ENCODE measurements around the gene PLD4.

Gene PLD4

DNA sequence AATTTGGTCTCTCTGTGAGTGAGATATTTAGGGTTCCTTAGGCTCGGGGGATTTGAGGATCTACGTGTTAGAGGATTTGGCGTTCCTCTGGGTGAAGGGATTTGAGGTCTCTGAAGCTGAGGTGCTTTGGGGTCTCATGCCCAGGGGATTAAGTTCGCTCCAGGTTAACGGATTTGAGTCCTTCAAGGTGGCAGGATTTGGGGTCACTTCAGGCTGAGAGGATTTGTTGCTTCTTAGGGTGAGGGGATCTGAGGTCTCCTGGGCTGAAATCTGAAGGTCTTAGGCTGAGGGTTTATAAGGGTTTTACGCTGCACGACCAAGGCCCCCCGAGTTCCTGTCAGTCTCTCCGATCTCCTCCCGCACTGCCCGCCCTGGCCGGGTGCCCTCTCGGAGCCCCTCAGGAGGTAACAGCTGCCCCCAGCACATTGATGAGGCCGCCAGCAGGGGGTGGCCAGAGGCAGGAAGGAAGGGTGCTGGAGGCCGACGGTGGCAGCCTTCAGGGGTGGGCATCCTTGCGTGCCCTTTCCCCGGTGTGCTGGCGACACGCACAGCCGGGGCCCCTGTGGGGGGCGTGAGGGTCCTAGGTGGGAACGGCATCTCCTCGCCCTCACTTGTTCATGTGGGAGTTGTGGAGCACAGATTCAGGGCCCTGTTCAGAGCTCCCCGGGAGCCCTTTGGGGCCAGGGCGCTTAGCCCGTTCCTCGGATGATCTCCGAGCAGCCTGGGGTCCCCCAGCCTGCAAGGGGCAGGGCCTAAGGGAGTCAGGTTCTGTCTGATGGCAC lies 45.3 kb upstream of the PLD4 start:
- H3K27ac ChIP-seq, result no peak overlapping the region
- TF ChIP-seq, protein P1, sequence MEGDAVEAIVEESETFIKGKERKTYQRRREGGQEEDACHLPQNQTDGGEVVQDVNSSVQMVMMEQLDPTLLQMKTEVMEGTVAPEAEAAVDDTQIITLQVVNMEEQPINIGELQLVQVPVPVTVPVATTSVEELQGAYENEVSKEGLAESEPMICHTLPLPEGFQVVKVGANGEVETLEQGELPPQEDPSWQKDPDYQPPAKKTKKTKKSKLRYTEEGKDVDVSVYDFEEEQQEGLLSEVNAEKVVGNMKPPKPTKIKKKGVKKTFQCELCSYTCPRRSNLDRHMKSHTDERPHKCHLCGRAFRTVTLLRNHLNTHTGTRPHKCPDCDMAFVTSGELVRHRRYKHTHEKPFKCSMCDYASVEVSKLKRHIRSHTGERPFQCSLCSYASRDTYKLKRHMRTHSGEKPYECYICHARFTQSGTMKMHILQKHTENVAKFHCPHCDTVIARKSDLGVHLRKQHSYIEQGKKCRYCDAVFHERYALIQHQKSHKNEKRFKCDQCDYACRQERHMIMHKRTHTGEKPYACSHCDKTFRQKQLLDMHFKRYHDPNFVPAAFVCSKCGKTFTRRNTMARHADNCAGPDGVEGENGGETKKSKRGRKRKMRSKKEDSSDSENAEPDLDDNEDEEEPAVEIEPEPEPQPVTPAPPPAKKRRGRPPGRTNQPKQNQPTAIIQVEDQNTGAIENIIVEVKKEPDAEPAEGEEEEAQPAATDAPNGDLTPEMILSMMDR (conservative IDR thresholded peaks at IDR 0.05), result no peak

DNA sequence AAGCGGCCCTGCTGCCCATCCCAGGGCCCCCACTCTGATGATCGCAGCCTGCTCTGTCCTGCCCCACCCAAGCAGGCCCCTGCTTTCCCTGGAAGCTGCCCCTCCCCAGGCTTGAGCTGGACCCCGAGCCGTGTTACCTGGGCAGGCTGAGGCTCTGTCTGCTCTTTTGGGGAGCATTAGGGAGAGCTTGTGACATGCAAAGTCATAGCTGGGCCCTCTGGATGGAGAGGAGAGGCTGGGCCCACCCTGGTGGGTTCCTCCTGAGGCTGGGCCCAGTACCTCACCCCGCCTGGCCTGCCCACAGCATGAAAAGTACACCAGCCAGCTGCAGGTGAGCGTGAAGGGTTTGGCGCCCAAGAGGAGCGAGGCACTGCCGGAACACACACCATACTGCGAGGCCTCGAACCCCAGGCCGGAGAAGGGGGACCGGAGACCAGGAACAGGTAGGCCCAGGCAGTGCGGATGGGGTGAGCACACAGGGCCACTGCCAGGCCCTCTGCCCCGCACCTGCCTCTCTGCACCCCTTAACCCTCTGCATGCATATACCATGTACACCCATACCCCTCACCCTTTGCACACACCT lies 44.6 kb upstream of the PLD4 start:
- TF ChIP-seq, protein P1 (conservative IDR thresholded peaks at IDR 0.05), result no peak
- H3K27ac ChIP-seq, result no peak overlapping the region

DNA sequence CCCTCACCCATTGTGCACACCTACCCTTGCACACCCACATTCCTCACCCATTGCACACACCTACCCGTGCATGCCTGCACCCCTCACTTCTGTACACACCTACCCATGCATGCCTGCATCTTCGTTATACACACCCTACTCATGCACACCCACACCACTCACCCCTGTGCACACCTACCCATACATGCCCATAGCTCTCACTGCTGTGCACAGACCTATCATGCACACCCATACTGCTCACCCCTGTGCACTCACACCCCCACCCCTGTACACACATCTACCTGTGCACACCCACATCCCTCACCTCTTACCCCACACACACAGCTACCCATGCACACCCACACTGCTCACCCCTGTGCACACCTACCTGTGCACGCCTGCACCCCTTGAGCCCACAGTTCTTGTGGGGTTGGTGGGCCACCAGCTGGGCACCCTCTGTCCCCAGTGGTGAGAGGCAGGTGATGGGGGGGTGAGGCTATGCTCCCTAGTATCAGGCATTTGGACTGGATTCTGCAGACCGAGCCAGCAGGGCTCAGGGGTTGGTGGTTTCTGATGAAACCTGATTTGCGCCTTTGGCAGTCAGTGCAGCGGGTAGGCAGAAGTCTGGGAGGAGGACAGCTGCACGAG lies 44.0 kb upstream of the PLD4 start:
- H3K27ac ChIP-seq, result no peak overlapping the region
- TF ChIP-seq, protein P1 (conservative IDR thresholded peaks at IDR 0.05), result no peak

DNA sequence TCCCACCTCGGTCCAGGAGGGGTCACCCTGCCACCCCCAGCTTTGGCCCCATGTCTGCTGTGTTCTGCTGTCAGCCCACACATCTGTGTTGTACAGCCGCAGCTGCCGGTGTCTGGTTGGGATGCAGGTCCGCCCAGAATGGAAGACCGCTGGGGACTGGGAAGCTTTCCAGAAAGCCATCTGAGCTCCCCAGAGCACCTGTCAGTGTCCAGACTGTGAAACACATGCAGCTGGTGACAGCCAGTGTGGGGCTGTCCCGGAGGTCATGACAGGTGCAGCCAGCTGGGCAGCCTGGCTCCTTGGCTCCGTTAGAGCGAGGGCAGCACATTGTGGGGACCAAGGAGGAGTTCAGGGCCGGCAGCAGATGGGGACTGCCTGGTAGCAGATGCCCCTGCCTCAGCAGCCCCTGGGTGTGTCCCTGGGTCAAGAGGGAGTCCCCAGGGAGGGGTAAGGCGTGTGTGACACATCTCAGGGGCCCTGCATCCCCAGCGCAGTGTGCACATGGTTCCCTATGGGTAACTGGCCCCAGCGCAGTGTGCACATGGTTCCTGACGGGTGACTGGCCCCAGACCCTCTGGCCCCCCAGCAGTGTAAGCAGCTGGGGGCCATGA lies 43.2 kb upstream of the PLD4 start:
- TF ChIP-seq, protein P1 (conservative IDR thresholded peaks at IDR 0.05), result no peak
- no peak overlapping the region for H3K27ac ChIP-seq

DNA sequence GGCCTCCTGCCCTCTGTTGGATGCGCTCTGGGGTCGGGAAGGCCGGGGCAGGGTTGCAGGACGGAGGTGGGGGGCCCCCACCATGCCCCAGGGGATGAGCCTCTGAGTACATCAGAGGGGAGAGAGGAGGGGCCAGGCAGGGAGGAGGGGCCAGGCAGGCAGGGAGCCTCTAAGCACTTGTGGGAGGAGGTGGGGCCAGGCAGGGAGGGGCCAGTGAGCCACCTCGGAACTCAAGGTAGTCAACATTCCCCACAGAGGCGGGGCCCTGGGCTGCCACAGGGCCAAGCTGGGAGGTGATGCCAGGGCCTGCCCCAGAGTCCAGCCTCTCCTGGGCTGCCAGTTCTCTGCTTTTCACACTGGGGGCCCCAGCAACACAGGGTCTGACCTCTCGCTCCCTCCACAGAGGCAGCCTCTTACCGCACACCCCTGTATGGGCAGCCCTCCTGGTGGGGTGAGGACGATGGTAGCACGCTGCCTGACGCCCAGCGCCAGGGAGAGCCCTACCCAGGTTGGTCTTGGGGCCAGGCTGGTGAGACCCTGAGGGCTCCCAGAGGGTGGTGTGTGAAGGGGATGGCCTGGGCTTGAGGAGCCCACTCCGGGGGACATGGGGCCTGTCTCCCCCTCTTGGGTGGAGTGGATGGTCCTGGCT lies 42.2 kb upstream of the PLD4 start:
- TF ChIP-seq, protein P1 (conservative IDR thresholded peaks at IDR 0.05), result no peak
- no peak overlapping the region for H3K27ac ChIP-seq

DNA sequence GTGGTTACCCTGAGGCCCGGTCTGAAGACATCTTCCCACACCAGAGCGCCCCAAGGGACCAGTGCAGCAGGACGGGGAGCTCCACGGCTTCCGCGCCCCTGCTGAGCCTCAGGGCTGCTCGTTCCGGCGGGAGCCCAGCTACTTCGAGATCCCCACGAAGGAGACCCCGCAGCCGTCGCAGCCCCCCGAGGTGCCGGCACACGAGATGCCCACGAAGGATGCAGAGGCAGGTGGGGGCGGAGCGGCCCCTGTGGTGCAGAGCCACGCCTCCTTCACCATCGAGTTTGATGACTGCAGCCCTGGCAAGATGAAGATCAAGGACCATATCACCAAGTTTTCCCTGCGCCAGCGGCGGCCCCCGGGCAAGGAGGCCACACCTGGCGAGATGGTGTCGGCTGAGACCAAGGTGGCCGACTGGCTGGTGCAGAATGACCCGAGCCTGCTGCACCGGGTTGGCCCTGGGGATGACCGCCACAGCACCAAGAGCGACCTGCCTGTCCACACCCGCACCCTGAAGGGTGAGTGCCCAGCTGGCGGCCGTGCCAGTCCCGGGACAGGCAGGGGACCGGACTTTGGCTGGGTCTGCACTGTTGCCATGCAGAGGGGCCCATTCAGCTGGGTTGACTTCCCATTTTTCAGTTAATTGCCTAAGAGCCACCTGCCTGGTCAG lies 41.6 kb upstream of the PLD4 start:
- TF ChIP-seq, protein P1 (conservative IDR thresholded peaks at IDR 0.05), result no peak

More for the DNA sequence above, 41.6 kb upstream of the PLD4 start:
- H3K27ac ChIP-seq, result no peak overlapping the region

All from VCaP (cell line).